Naive B cell (primary cell): Measurements from ENCODE around the gene EXT2. TPM values are rescaled to one million over a fixed set of nuclear protein-coding genes. Genes with fewer than 3 reads are reported as not detected.
A peak's percentile ranks its signal among the peaks of the same experiment; 100 is the strongest.

ENCODE experiments used
- ATAC-seq, 2 donors: fragments of 150-1000 bp; cut with Tn5 transposase; 2 replicates each; pipeline ENCODE4 v1.10.0; 2021; ENCODE audit warnings: low read depth in 2 of 2, mild to moderate bottlenecking in 2 of 2, moderate library complexity in 2 of 2
- DNase-seq: peaks from one replicate; pipeline ENCODE4 v3.0.0; 2022
- H3K27ac Mint-ChIP-seq, 6 donors: one replicate each; pipeline ENCODE4 v1.8.0; 2020 to 2022; ENCODE audit warnings: mild to moderate bottlenecking in 6 of 6, mixed read lengths in 6 of 6, moderate library complexity in 5 of 6, inconsistent platforms in 2 of 6
- H3K27me3 Mint-ChIP-seq, 3 donors: one replicate each; pipeline ENCODE4 v1.8.0; 2021 to 2022; ENCODE audit warnings: mixed read lengths in 3 of 3, mild to moderate bottlenecking in 1 of 3
- H3K36me3 Mint-ChIP-seq, 2 donors: one replicate each; pipeline ENCODE4 v1.8.0; 2020 to 2022; ENCODE audit warnings: mixed read lengths in 2 of 2, inconsistent platforms in 1 of 2, mild to moderate bottlenecking in 1 of 2
- H3K4me1 Mint-ChIP-seq, 3 donors: one replicate each; pipeline ENCODE4 v1.8.0; 2020 to 2022; ENCODE audit warnings: mixed read lengths in 3 of 3, inconsistent platforms in 1 of 3, mild to moderate bottlenecking in 1 of 3, moderate library complexity in 1 of 3
- H3K4me3 Mint-ChIP-seq, 8 donors: one replicate each; pipeline ENCODE4 v1.8.0; 2020 to 2022; ENCODE audit warnings: mild to moderate bottlenecking in 8 of 8, mixed read lengths in 8 of 8, moderate library complexity in 8 of 8, inconsistent platforms in 2 of 8
- H3K9me3 Mint-ChIP-seq, 7 donors: one replicate each; pipeline ENCODE4 v1.8.0; 2020 to 2022; ENCODE audit warnings: mixed read lengths in 7 of 7, mild to moderate bottlenecking in 5 of 7, inconsistent platforms in 2 of 7, moderate library complexity in 1 of 7
- polyA plus RNA-seq, 6 donors: library from polyadenylated mRNA; unstranded; fragments of 300-500 nt; fragmentation: Illumina TruSeq; gene quantifications; one replicate each; pipeline ENCODE4 v1.2.3, GENCODE V29; 2021; ENCODE audit warnings: low read depth in 6 of 6

Gene EXT2
- polyA plus RNA-seq, 6 donors from 2014 or later = 26.5 to 34.1 (median 29.7) TPM

DNA sequence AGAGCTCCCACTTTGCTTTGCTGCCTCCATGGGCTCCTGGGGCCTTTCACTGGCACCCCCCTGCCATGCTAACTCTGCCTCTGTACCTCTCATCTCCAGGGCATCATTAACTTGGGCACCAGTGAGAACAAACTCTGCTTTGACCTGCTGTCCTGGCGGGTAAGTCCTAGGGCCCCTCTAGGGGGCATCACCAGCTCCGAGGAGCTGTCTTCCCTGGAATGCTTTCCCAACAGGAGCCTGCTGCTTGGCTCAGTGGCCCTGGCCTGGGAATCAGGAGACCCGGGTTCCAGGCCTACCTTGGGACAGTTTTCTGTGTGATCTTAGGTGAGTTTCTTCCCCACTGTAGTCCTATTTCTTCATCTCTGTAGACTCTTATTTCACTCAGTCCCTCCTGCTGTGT is 24.3 kb upstream of the EXT2 start:
- no peaks in the 10 kb centered on the region for H3K27me3 Mint-ChIP-seq
- peak overlapping the region in 1 of 6 donors; percentile 79 for H3K27ac Mint-ChIP-seq
- no peaks in the 10 kb centered on the region for H3K9me3 Mint-ChIP-seq
- peak overlapping the region in 1 of 8 donors; percentile 14 for H3K4me3 Mint-ChIP-seq
- DNase-seq (no peak), ATAC-seq (no peak)
- peaks cover 6 to 8% of the 10 kb centered on the region in 2 donors for H3K36me3 Mint-ChIP-seq
- H3K4me1 Mint-ChIP-seq = peaks cover 11 to 27% (median 23%) of the 10 kb centered on the region in 3 donors

- no peak for ATAC-seq
- no peak for DNase-seq
- Mint-ChIP-seq H3K36me3 (peaks cover 6 to 16% of the 10 kb centered on the region in 2 donors), H3K27me3 (no peaks in the 10 kb centered on the region), H3K4me1 (peaks cover 12 to 14% (median 13%) of the 10 kb centered on the region in 3 donors), H3K9me3 (no peaks in the 10 kb centered on the region), H3K27ac (no peak overlapping the region), H3K4me3 (no peak overlapping the region)
Observed at GRCh38 chr11:44072757-44073658, 22.5 kb upstream of the EXT2 start.

DNA sequence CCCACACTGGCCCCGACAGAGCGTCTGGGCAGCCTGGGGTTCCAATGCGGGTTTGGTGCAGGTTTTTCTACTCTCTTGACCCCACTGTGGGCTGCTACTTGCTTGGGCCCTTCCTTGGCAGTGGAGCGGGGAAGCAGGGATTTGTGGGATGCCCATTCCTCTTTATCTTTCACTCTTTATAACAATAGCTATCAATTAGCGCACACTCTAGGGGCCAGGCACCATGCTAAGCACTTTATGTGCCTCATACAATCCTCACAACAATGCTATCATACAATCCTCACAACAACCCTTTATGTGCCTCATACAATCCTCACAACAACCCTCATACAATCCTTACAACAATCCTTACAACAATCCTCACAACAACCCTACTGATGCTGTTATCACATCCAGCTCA is 16.7 kb upstream of the EXT2 start:
- Mint-ChIP-seq H3K36me3 (peaks cover 14 to 26% of the 10 kb centered on the region in 2 donors), H3K27me3 (no peaks in the 10 kb centered on the region), H3K9me3 (no peaks in the 10 kb centered on the region), H3K4me3 (no peak overlapping the region), H3K4me1 (peaks cover 0 to 4% (median 0%) of the 10 kb centered on the region in 3 donors), H3K27ac (peak overlapping the region in 2 of 6 donors; percentile 28 to 63)
- ATAC-seq = no peak
- no peak for DNase-seq

GRCh38 chr11:44079376-44079775 is 16.1 kb upstream of the EXT2 start:
- DNase-seq = no peak
- H3K4me3 Mint-ChIP-seq = no peak overlapping the region
- no peaks in the 10 kb centered on the region for H3K27me3 Mint-ChIP-seq
- H3K27ac Mint-ChIP-seq = no peak overlapping the region
- H3K9me3 Mint-ChIP-seq = peaks cover 0 to 5% (median 0%) of the 10 kb centered on the region in 7 donors
- ATAC-seq = no peak
- peaks cover 0 to 4% (median 0%) of the 10 kb centered on the region in 3 donors for H3K4me1 Mint-ChIP-seq
- H3K36me3 Mint-ChIP-seq = peaks cover 20 to 32% of the 10 kb centered on the region in 2 donors

- no peak for DNase-seq
- H3K27me3 Mint-ChIP-seq = no peaks in the 10 kb centered on the region
- no peak for ATAC-seq
- peaks cover 0 to 11% (median 5%) of the 10 kb centered on the region in 7 donors for H3K9me3 Mint-ChIP-seq
- H3K36me3 Mint-ChIP-seq = peaks cover 20 to 32% of the 10 kb centered on the region in 2 donors
- peaks cover 0 to 4% (median 0%) of the 10 kb centered on the region in 3 donors for H3K4me1 Mint-ChIP-seq
- no peak overlapping the region for H3K4me3 Mint-ChIP-seq
- H3K27ac Mint-ChIP-seq = no peak overlapping the region
Observed at GRCh38 chr11:44080951-44081350, 14.5 kb upstream of the EXT2 start.

DNA sequence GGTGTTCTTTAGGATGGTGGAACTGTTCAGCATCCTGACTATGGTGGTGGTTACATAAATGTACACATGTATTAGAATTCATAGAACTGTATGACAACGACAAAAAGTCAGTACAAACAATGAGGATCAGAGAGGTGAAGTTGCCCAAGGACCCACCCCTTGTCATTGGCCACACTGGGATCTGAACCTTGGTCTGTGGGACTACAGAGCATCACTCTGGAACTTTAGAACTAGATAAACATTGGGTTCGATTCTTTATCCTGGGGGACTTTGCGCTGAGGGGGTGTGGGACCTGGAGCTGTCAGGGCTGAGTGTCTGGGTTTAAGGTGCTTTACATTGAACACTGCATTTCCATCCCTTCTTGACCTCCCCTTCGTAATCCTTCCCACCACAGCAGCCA is 12.8 kb upstream of the EXT2 start:
- no peaks in the 10 kb centered on the region for H3K4me1 Mint-ChIP-seq
- no peak for ATAC-seq
- peaks cover 0 to 11% (median 6%) of the 10 kb centered on the region in 7 donors for H3K9me3 Mint-ChIP-seq
- peaks cover 24 to 32% of the 10 kb centered on the region in 2 donors for H3K36me3 Mint-ChIP-seq
- H3K27me3 Mint-ChIP-seq = no peaks in the 10 kb centered on the region
- H3K27ac Mint-ChIP-seq = peak overlapping the region in 1 of 6 donors; percentile 22
- H3K4me3 Mint-ChIP-seq = no peak overlapping the region
- no peak for DNase-seq

GRCh38 chr11:44083433-44083832 is 12.0 kb upstream of the EXT2 start:
- DNase-seq (no peak), ATAC-seq (no peak)
- peaks cover 23 to 32% of the 10 kb centered on the region in 2 donors for H3K36me3 Mint-ChIP-seq

DNA sequence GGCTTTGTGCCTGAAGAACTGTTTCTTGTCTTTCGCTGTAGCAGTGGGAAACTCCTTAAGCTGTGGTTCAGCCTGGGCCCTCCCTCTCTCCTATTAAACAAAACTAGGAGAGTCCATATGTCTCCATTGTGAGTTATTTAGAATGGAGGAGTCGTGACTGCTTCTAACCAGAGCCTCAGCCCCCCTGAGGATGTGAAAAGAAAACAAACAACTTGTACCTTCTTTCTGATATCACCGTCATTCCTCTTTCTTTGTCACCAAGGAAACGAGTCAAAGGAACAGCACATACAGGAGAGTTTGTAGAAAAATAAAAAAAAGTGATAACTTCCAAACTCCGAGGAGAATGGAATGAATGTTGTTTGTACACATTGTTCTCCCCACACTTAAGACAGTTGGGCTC is 11.6 kb upstream of the EXT2 start:
- peaks cover 19 to 35% of the 10 kb centered on the region in 2 donors for H3K36me3 Mint-ChIP-seq
- ATAC-seq = no peak
- no peak for DNase-seq
- no peaks in the 10 kb centered on the region for H3K4me1 Mint-ChIP-seq
- peaks cover 0 to 11% (median 6%) of the 10 kb centered on the region in 7 donors for H3K9me3 Mint-ChIP-seq
- no peaks in the 10 kb centered on the region for H3K27me3 Mint-ChIP-seq
- H3K4me3 Mint-ChIP-seq = no peak overlapping the region
- no peak overlapping the region for H3K27ac Mint-ChIP-seq

More at GRCh38 chr11:44083433-44083832, 12.0 kb upstream of the EXT2 start:
- H3K4me3 Mint-ChIP-seq = no peak overlapping the region
- H3K9me3 Mint-ChIP-seq = peaks cover 0 to 11% (median 6%) of the 10 kb centered on the region in 7 donors
- no peak overlapping the region for H3K27ac Mint-ChIP-seq
- H3K27me3 Mint-ChIP-seq = no peaks in the 10 kb centered on the region
- no peaks in the 10 kb centered on the region for H3K4me1 Mint-ChIP-seq

DNA sequence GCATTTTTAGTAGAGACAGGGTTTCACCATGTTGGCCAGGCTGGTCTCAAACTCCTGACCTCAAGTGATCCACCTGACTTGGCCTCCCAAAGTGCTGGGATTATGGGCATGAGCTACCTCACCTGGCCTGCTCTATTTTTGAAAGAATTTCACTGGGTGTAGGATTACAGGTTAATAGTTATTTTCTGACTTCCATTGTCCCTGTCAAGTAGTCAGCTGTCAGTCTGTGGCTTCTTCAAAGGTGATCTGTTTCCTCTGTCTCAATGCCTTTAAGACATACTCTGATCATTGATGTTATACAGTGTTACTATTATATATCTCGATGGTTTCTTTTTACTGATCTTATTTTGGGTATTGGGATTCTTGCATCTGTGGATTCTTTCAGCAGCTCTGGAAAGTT is 10.1 kb upstream of the EXT2 start:
- H3K36me3 Mint-ChIP-seq = peaks cover 17 to 40% of the 10 kb centered on the region in 2 donors
- DNase-seq (no peak), ATAC-seq (no peak)
- H3K27me3 Mint-ChIP-seq = no peaks in the 10 kb centered on the region
- peaks cover 0 to 11% (median 6%) of the 10 kb centered on the region in 7 donors for H3K9me3 Mint-ChIP-seq
- no peak overlapping the region for H3K27ac Mint-ChIP-seq
- H3K4me3 Mint-ChIP-seq = no peak overlapping the region
- H3K4me1 Mint-ChIP-seq = no peaks in the 10 kb centered on the region

DNA sequence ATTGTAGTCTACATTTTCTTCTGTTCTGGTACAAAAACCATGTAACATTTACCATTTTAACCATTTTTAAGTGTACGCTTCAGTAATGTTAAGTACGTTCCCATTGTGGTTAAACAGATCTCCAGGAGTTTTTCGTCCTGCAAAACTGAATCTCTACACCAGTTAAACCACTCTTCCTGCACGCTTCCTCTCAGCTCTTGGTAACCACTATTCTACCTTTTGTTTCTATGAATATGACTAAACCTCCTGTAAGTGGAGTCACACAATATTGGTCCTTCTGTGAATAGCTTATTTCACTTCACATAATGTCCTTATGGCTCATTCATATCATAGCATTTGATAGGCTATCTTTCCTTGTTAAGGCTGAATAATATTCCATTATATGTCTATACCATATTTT is 7.1 kb upstream of the EXT2 start:
- Mint-ChIP-seq H3K27me3 (no peaks in the 10 kb centered on the region), H3K4me1 (no peaks in the 10 kb centered on the region), H3K36me3 (peaks cover 17 to 30% of the 10 kb centered on the region in 2 donors), H3K27ac (no peak overlapping the region), H3K9me3 (peaks cover 0 to 11% (median 6%) of the 10 kb centered on the region in 7 donors), H3K4me3 (no peak overlapping the region)
- ATAC-seq (no peak), DNase-seq (no peak)

GRCh38 chr11:44088871-44089270 is 6.6 kb upstream of the EXT2 start:
- peaks cover 0 to under 1% (median 0%) of the 10 kb centered on the region in 3 donors for H3K4me1 Mint-ChIP-seq
- H3K27ac Mint-ChIP-seq = peak overlapping the region in 1 of 6 donors; percentile 2
- H3K36me3 Mint-ChIP-seq = peaks cover 15 to 29% of the 10 kb centered on the region in 2 donors
- DNase-seq (no peak), ATAC-seq (no peak)
- peaks cover 0 to 11% (median 6%) of the 10 kb centered on the region in 7 donors for H3K9me3 Mint-ChIP-seq
- no peaks in the 10 kb centered on the region for H3K27me3 Mint-ChIP-seq
- H3K4me3 Mint-ChIP-seq = no peak overlapping the region

DNA sequence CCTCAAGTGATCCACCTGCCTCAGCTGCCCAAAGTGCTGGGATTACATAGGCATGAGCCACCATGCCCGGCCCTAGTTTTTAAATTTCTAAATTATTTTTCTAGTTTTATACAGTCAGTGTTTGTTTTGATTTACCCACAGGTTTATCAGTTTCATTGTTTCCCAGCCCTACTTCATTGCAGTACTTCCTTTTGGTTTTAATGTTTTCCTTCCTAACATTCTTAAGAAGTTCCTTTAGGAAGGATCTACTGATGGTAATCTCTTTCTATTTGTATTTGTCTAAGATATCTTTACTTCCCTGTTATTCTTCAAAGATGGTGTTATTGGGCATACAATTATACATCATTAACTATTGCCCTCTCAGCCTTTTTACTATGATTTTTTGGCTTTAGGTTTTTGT is 4.9 kb upstream of the EXT2 start:
- Mint-ChIP-seq H3K4me3 (no peak overlapping the region), H3K36me3 (peaks cover 7 to 20% of the 10 kb centered on the region in 2 donors), H3K27me3 (no peaks in the 10 kb centered on the region), H3K9me3 (peaks cover 0 to 4% (median 2%) of the 10 kb centered on the region in 7 donors), H3K4me1 (peaks cover 10 to 13% (median 13%) of the 10 kb centered on the region in 3 donors), H3K27ac (no peak overlapping the region)
- DNase-seq = no peak
- no peak for ATAC-seq

- peak overlapping the region in 4 of 6 donors; percentile 1 to 59 (median 28) for H3K27ac Mint-ChIP-seq
- H3K27me3 Mint-ChIP-seq = no peaks in the 10 kb centered on the region
- H3K4me1 Mint-ChIP-seq = peaks cover 14 to 32% (median 31%) of the 10 kb centered on the region in 3 donors
- DNase-seq (peak; percentile 68), ATAC-seq (peak; percentile 39 to 44)
- H3K9me3 Mint-ChIP-seq = no peaks in the 10 kb centered on the region
- peak overlapping the region; percentile 26 to 90 (median 83) for H3K4me3 Mint-ChIP-seq
- peaks cover 0 to under 1% of the 10 kb centered on the region in 2 donors for H3K36me3 Mint-ChIP-seq
Observed at GRCh38 chr11:44094260-44094868, 1.1 kb upstream of the EXT2 start.
